Measurements from ENCODE around the gene FOXQ1. TPM values are rescaled to one million over a fixed set of nuclear protein-coding genes. Genes with fewer than 3 reads are reported as not detected.

Gene FOXQ1
- total and polyA plus RNA-seq, 2 of the 13 experiments (the other 11 are each of a cell fraction or from before 2014, with no cell fraction given): 35.2 to 39.8 TPM

DNA sequence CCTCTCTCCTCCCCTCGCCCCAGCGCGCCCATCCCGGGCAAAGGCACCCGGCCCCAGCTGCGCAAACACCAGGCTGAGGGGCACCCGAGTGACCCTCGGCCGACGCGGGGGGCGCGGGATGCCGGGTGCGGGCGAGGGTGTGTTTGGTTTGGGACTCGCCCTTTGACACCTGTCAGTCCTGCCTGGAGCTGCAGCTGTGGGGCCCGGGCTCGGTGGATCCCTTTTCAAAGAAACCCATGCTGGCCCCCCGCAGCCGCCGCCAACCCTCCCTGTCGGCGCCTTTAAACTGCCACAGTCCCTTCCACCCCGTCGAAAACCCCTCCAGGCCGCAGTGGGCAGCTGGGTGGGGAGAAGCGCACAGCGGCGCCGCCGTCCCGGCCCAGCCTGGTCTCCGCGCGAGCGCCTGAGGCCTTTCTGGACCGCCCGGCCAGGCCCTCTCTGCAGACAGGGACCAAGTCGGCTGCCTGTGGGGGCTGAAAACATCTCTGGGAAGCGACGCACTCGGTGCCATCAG, 5.5 kb downstream of the FOXQ1 start (continued):
- TF ChIP-seq KDM5B (CRISPR knock-in tag; IDR thresholded peaks at IDR 0.05; ENCODE audit: borderline replicate concordance): 0 out of 2 replicates have a peak, but pooled peaks have one; percentile 36
- no peak for TF ChIP-seq EEA1 (CRISPR knock-in tag; IDR thresholded peaks at IDR 0.05; ENCODE audit: borderline replicate concordance)
- TF ChIP-seq ZNF746 (CRISPR knock-in tag; IDR thresholded peaks at IDR 0.05): peak; percentile 99
- peak; percentile 81 for TF ChIP-seq HOXA3 (CRISPR knock-in tag; IDR thresholded peaks at IDR 0.05)
- TF ChIP-seq AGO2 (optimal IDR thresholded peaks at IDR 0.05; ENCODE audit: low read depth, low read length): peak; percentile 90
- no peak for TF ChIP-seq SIN3A (IDR thresholded peaks at IDR 0.05; ENCODE audit: borderline replicate concordance, low read depth, low read length)
- TF ChIP-seq ZNF567 (CRISPR knock-in tag; IDR thresholded peaks at IDR 0.05; ENCODE audit: borderline replicate concordance): 0 out of 2 replicates have a peak, but pooled peaks have one; percentile 47
- TF ChIP-seq, protein P1, sequence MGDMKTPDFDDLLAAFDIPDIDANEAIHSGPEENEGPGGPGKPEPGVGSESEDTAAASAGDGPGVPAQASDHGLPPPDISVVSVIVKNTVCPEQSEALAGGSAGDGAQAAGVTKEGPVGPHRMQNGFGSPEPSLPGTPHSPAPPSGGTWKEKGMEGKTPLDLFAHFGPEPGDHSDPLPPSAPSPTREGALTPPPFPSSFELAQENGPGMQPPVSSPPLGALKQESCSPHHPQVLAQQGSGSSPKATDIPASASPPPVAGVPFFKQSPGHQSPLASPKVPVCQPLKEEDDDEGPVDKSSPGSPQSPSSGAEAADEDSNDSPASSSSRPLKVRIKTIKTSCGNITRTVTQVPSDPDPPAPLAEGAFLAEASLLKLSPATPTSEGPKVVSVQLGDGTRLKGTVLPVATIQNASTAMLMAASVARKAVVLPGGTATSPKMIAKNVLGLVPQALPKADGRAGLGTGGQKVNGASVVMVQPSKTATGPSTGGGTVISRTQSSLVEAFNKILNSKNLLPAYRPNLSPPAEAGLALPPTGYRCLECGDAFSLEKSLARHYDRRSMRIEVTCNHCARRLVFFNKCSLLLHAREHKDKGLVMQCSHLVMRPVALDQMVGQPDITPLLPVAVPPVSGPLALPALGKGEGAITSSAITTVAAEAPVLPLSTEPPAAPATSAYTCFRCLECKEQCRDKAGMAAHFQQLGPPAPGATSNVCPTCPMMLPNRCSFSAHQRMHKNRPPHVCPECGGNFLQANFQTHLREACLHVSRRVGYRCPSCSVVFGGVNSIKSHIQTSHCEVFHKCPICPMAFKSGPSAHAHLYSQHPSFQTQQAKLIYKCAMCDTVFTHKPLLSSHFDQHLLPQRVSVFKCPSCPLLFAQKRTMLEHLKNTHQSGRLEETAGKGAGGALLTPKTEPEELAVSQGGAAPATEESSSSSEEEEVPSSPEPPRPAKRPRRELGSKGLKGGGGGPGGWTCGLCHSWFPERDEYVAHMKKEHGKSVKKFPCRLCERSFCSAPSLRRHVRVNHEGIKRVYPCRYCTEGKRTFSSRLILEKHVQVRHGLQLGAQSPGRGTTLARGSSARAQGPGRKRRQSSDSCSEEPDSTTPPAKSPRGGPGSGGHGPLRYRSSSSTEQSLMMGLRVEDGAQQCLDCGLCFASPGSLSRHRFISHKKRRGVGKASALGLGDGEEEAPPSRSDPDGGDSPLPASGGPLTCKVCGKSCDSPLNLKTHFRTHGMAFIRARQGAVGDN (CRISPR knock-in tag; IDR thresholded peaks at IDR 0.05): peak; percentile 61
- TF ChIP-seq ZNF274 (CRISPR knock-in tag; IDR thresholded peaks at IDR 0.05): 0 out of 2 replicates have a peak, but pooled peaks have one; percentile 17
- peak; percentile 64 for TF ChIP-seq ARID5B (CRISPR knock-in tag; IDR thresholded peaks at IDR 0.05)
- peak; percentile 73 for TF ChIP-seq PITX1 (CRISPR knock-in tag; IDR thresholded peaks at IDR 0.05)
- TF ChIP-seq ZBTB7B (CRISPR knock-in tag; IDR thresholded peaks at IDR 0.05): peak; percentile 97
- TF ChIP-seq ZFP91 (CRISPR knock-in tag; IDR thresholded peaks at IDR 0.05; ENCODE audit: borderline replicate concordance): peak; percentile 56; the same call in 1 of the 2 replicates
- TF ChIP-seq NR2C2 (CRISPR knock-in tag; IDR thresholded peaks at IDR 0.05; ENCODE audit: borderline replicate concordance): peak; percentile 65
- peak; percentile 62 for TF ChIP-seq HNRNPLL (IDR thresholded peaks at IDR 0.05; ENCODE audit: low read depth, low read length, poor library complexity, severe bottlenecking)
- no peak for TF ChIP-seq MTA3 (CRISPR knock-in tag; IDR thresholded peaks at IDR 0.05)
- peak; percentile 25; the same call in 1 of the 2 replicates for TF ChIP-seq ZNF556 (CRISPR knock-in tag; IDR thresholded peaks at IDR 0.05; ENCODE audit: borderline replicate concordance)
- TF ChIP-seq MEF2D (CRISPR knock-in tag; IDR thresholded peaks at IDR 0.05): 0 out of 2 replicates have a peak, but pooled peaks have one; percentile 26
- no peak for TF ChIP-seq PLSCR1 (CRISPR knock-in tag; IDR thresholded peaks at IDR 0.05; ENCODE audit: borderline replicate concordance)
